Lung microvascular endothelial cell (primary cell): ENCODE results near the gene SHLD1. TPM values are rescaled to one million over a fixed set of nuclear protein-coding genes. Genes with fewer than 3 reads are reported as not detected.
A peak's percentile ranks its signal among the peaks of the same experiment; 100 is the strongest.
"Not testable (repeated sequence)": the region's sequence is repeated elsewhere in the genome, so short reads cannot be mapped to it uniquely, and the experiment has no call there.

Experiments
- DNase-seq, 2 donors: peaks; one replicate each; pipeline versions ENCODE4 v3.0.0 to v3.0.0-alpha.2; 2010; ENCODE audit warnings: low read depth in 2 of 2
- total RNA-seq: library from RNA; depleted of rRNA; stranded (reverse); fragments of >200 nt; gene quantifications from 2 replicates; pipeline ENCODE4 v1.2.1, GENCODE V29; 2014

The SHLD1 gene
- total RNA-seq, 1 donor from 2014 or later: 2.6 TPM

- DNase-seq: no peak
Observed at GRCh38 chr20:5780846-5781217, 30.6 kb downstream of the SHLD1 start.

DNA sequence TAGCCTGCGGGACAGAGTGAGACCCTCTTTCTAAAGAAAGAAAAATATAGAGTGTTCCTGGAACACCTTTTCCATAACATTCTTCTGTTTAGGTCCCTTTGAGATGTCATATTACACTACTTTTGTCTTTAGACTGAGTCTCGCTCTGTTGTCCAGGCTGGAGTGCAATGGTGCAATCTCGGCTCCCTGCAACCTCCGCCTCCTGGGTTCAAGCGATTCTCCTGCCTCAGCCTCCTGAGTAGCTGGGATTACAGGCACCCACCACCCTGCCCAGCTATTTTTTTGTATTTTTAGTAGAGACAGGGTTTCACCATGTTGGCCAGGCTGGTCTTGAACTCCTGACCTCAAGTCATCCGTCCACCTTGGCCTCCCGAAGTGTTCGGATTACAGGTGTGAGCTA lies 31.2 kb downstream of the SHLD1 start:
- not testable (repeated sequence) for DNase-seq

- no peak for DNase-seq
Observed at GRCh38 chr20:5781798-5782750, 31.9 kb downstream of the SHLD1 start.

GRCh38 chr20:5784735-5785134 lies 34.5 kb downstream of the SHLD1 start:
- DNase-seq: no peak

DNA sequence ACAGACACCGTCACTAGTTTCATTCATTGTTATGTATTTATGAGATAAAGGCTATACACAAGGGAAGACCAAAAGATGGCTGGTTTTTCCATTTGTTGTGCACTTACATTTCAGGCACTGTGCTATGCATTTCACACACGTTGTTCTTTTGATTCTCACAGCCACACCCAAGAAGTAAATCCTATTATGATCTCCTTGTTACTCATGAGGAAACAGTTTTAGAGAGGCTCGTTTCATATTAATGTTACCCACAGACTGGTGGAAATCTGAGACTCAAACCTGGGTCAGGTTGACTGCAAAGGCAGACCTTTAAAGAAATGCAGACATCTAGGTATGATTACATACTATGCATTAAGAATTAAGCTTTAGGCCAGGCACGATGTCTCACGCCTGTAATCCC lies 34.9 kb downstream of the SHLD1 start:
- DNase-seq: no peak

GRCh38 chr20:5786930-5787795 lies 37.0 kb downstream of the SHLD1 start:
- peak; percentile 44 to 63 for DNase-seq

DNA sequence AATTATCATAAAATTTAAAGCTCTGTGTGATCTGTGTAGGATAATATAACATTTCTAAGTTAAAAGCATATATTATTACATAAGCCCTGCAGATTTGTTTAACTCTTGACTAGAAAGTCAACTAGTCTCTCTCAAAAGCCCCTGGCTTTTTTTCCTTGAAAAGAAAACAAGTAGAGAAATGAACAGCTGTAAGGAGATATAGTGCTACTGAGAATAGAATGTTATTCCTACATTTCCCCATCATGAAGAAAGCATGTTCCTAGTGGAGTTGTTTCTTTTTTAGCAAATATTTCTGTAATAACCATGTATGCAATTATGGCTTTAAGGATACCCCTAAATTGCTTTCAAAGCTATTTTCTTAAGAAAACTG lies 37.6 kb downstream of the SHLD1 start:
- DNase-seq: no peak

DNA sequence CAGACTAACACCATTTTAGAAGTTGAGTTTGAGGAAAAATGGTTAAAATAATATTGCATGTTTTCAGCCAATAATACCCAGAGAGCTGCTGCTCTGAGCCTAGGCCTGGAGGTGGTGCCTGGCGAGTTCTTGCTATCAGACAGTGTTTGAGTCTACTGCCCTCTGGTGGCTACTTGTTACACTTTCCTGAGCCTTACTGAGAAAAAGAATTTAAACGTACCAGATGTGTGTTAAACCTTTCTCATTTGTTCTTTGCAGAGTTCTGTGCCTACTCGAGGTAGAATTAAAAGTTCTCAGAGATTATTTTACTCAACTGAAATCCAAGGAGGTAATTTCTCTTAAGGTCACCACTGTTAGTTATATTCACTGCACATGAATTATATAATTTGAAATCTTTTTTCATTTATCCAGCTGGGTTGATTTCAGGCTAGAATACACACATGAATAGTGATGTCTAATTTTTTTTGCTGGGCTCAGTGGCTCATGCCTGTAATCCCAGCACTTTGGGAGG lies 38.2 kb downstream of the SHLD1 start:
- peak; percentile 92 to 95 for DNase-seq

DNA sequence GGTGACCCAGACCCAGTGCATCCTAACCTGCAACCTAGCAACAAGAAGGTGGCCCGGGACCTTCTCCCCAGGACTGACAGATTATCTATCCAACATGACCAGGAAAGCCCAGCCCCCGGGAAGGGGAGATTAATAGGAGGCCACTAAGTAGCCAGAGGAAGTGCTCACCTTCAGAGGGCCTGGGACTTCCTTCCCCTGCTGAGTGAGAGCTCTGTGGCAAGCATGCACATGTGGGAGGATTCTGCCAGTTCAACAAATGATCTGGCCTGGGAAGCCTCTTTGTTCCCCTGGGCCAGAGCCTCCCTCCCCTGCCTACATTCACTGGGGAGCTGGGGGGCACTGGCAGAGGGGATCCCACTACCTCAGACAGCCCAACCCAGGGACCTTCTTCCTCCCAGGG lies 39.6 kb downstream of the SHLD1 start:
- DNase-seq: peak in 1 of 2 donors; percentile 35

DNA sequence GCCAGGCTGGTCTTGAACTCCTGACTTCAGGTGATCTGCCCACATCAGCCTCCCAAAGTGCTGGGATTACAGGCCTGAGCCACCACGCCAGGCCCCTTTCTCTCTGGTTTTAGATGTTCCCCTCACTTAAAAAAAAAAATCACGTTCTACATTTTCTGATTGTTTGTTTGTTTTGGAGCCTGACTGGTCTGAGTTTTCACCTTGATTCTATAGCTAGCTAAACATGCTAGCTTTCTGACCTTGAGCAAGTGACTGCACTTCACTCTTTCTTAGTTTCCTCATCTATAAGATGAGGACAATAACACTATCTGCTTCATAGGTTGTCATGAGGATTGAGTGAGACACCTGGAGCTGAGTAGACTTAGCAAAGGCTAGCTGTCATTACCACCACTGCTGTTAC lies 43.7 kb downstream of the SHLD1 start:
- no peak for DNase-seq

DNA sequence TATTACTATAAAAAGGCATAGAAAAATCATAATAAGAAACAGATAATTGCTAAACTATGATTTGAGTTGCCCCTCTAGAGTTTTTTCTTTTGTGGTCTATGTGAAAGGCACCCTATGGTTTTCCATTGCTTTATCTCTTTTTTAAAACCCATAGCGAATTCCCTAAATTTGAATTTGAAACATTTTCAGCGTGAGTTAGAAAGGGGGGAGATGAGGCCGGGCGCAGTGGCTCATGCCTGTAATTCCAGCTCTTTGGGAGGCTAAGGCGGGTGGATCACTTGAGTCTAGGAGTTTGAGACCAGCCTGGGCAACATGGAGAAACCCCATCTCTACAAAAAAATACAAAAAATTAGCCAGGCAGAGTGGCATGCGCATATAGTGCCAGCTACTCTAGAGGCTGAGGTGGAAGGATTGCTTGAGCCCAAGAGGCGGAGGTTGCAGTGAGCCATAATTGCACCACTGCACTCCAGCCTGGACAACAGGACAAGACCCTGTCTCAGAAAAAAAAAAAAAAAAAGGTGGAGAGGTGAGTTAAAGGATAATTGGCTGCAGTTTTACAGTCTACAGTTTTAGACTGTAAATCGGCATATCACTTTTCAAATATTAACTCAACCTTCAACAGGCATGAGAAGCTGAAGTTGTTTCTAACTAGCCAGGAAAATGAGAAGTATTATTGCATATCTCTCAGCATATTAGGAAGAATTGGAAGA lies 46.3 kb downstream of the SHLD1 start:
- no peak for DNase-seq

DNA sequence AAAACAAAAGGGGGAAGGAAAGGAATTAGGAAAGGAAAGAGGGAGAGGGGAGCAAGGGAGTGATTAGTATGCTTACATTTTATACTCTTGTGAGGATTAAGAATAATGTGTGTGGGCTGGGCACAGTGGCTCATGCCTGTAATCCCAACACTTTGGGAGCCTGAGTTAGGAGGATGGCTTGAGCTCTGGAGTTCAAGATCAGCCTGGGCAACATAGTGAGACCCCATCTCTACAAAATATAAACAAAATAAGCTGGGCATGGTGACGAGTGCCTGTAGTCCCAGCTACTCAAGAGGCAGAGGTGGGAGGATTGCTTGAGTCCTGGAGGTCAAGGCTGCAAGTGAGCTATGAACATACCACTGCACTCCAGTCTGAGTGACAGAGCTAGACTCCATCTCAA lies 47.0 kb downstream of the SHLD1 start:
- DNase-seq: no peak

DNA sequence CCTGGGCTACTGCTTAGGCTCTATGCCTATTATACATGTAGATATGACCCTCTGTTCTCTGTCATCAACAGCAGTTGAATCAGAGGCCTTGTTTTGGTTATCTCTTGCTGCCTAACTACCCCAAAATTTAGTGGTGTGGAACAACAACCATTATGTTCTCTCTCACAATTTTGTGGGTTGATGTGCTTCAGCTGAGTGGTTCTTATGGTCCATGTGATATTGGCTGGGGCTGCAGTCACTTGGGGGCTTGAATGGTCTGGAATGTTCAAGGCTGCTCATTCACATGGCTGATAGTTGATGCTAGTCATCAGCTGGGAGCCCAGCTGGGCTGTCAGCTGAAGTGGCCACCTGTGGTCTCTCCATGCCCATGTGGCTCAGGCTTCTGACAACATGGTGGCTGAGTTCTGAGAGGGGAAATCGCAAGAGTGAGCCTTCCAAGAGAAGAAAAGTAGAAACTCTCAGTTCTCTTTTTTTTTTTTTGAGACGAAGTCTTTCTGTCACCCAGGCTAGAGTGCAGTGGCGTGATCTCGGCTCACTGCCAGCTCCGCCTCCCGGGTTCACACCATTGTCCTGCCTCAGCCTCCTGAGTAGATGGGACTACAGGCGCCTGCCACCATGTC lies 47.8 kb downstream of the SHLD1 start:
- DNase-seq: no peak

DNA sequence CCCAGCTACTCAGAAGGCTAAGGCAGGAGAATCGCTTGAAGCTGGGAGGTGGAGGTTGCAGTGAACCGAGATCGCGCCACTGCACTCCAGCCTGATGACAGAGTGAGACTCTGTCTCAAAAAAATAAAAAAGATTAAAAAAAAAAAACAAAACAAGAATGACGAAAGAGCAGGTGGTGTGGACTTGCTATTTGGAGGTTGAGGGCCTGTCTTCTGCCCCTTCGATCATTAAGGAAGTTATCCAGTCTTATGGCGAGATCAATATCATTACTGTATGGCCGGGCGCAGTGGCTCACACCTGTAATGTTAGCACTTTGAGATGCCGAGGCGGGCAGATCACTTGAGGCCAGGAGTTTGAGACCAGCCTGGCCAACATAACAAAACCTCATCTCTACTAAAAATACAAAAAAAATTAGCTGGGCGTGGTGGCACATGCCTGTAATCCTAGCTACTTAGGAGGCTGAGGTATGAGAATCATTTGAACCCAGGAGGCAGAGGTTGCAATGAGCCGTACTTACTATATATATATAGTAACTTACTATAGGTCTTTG lies 53.6 kb downstream of the SHLD1 start:
- not testable (repeated sequence) for DNase-seq

GRCh38 chr20:5806457-5807263 lies 56.5 kb downstream of the SHLD1 start:
- peak; percentile 37 to 47 for DNase-seq

GRCh38 chr20:5807431-5807830 lies 57.2 kb downstream of the SHLD1 start:
- DNase-seq: no peak

DNA sequence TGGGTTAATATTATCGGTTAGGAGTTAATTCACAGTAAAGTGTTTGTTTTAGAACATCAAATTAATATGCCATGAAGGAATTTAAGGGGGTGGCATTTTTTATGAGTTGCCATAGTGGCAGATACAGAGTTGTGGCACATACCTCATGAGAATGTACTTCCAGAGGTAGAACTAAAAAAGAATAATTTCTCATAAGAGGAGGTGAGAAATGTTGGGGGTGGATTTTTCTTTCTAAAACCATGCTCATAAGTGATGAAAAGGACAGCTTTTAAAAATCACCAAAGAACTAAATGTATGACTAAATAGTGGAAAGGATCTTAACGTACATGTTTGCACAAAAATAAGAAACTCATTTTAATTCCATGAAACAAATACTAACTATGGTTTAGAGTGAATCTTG lies 58.7 kb downstream of the SHLD1 start:
- DNase-seq: no peak

- DNase-seq: no peak
Observed at GRCh38 chr20:5809495-5809894, 59.3 kb downstream of the SHLD1 start.

GRCh38 chr20:5810800-5811422 lies 60.7 kb downstream of the SHLD1 start:
- DNase-seq: no peak

GRCh38 chr20:5811746-5812145 lies 61.5 kb downstream of the SHLD1 start:
- no peak for DNase-seq
